ENCODE data around the gene LIN37.

GRCh38 chr19:35779033-35779432 is 30.7 kb downstream of the LIN37 start:
- TF ChIP-seq POLR2A (IDR thresholded peaks at IDR 0.05), result no peak
- no peak for TF ChIP-seq CTCF (IDR thresholded peaks at IDR 0.05)
